Stimulated activated CD8-positive, alpha-beta memory T cell treated with anti-CD3 and anti-CD28 coated beads, Interleukin-15, amount 100 ng/mL, for 4 hours (primary cell): Measurements from ENCODE around the gene HNRNPH1.
"Not testable (repeated sequence)": the region's sequence is repeated elsewhere in the genome, so short reads cannot be mapped to it uniquely, and the experiment has no call there.

Experiments used
- DNase-seq, 2 donors: peaks; one replicate each; pipeline ENCODE4 v3.0.0-alpha.2; 2020; ENCODE audit warnings: low read depth in 2 of 2

Gene HNRNPH1, protein sequence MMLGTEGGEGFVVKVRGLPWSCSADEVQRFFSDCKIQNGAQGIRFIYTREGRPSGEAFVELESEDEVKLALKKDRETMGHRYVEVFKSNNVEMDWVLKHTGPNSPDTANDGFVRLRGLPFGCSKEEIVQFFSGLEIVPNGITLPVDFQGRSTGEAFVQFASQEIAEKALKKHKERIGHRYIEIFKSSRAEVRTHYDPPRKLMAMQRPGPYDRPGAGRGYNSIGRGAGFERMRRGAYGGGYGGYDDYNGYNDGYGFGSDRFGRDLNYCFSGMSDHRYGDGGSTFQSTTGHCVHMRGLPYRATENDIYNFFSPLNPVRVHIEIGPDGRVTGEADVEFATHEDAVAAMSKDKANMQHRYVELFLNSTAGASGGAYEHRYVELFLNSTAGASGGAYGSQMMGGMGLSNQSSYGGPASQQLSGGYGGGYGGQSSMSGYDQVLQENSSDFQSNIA

DNA sequence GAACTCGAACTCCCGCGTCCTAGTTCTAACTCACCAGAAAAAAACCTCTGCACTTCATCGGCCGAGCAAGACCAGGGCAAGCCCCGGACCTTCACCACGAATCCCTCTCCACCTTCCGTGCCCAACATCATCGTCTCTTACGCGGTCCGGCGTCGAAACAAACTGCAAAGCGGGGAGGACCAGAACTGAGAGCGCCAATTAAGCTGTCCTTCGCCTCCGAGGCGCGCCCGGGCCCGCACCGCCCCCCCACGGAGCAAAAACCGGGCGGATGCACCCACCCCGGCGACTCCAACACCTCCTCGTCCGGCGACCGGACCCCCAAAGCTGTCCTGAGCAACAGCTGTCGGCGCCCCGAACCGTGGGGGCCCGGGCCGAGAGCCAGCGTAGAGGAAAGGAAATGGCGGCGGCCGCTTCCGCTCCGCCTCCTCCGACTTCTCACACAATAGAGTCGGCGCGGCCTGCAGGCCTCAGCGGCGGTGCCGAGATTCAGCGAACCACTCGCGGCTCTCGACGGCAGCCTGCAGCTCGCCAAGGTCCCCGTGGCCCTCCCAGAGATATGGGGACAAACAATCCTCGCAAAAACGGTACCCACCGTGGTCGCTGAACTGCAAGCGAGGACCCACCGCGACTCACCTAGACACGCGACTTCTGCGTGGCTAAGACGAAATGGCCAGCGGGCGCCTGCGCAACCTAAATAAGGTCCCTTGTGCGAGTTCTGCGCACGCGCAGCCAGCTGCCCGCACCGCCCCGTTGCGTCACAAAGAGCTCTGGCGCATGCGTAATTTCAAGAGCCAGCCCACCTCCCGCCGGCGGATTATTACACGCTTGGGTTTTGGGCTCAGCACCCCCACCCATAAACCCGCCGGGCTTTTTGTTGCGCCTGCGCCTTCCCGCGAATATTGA, at the start of gene HNRNPH1:
TSS of gene HNRNPH1 (minus strand) at position 669 of the 903 bp plus-strand sequence. CDS start at position 131, 538 bp downstream.
- DNase-seq = peak; percentile 96 to 98

DNA sequence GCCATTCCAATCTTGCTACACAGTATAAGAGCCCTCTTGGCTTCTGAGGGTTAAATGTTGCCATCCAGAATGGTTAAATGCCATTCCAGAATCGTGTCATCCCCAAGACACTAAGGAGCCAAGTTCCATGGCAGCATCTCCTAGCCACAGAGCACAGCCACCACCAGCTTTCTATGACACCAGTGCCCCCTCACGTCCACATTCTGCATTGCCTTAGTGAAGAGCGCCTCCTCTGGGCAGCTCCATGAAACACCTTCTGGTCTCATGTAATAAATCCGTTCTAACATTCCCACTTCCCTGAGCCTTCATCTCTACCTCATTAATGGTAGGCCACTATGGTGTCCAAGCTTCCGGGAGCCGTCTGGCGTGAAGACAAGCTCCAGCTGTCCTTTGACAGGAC, 44.9 kb upstream of the HNRNPH1 start:
- no peak for DNase-seq

DNA sequence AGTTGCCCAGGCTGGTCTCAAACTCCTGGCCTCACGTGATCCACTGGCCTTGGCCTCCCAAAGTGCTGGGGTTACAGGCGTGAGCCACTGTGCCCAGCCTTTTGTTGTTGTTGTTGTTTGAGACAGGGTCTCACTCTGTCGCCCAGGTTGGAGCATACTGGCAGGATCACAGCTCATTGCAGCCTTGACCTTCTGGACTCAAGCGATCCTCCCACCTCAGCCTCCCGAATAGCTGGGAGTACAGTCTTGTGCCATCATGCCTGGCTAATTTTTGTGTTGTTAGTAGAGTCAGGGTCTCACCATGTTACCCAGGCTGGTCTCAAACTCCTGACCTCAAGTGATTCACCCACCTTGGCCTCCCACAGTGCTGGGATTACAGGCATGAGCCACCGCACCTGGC, 38.2 kb upstream of the HNRNPH1 start:
- not testable (repeated sequence) for DNase-seq

DNA sequence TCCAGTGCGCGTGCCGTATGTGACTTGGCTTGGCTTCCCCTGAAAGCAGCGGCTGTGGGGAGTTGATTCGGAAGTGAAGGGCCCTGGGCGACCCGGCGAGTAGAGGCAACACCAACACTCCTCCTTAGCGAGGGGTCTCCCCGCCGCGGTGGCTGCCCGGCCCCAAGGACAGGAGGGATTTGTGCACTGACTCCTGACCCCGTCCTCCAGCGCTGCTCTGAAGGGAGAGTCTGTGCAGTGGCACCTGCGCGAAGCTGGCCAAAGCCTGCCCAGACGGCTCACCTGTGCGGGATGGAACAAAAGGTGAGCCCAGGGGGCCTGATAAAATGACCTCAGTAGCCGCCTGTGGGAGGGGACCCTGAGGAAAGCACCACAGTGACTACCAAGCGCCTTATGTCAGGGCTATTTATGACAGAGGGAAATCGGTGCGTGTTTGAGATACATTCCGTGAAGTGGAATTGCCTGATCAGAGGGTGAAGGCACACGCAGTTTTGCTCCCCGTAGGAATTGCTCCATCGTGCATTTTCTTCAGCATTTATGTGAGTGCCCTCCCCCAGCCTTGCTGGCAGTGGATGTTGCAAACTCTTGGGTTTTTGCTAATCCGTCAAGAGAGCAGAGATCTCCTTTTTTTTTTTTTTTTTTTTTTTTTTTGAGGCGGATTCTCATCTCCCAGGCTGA, 34.8 kb upstream of the HNRNPH1 start:
- DNase-seq = not testable (repeated sequence)

DNA sequence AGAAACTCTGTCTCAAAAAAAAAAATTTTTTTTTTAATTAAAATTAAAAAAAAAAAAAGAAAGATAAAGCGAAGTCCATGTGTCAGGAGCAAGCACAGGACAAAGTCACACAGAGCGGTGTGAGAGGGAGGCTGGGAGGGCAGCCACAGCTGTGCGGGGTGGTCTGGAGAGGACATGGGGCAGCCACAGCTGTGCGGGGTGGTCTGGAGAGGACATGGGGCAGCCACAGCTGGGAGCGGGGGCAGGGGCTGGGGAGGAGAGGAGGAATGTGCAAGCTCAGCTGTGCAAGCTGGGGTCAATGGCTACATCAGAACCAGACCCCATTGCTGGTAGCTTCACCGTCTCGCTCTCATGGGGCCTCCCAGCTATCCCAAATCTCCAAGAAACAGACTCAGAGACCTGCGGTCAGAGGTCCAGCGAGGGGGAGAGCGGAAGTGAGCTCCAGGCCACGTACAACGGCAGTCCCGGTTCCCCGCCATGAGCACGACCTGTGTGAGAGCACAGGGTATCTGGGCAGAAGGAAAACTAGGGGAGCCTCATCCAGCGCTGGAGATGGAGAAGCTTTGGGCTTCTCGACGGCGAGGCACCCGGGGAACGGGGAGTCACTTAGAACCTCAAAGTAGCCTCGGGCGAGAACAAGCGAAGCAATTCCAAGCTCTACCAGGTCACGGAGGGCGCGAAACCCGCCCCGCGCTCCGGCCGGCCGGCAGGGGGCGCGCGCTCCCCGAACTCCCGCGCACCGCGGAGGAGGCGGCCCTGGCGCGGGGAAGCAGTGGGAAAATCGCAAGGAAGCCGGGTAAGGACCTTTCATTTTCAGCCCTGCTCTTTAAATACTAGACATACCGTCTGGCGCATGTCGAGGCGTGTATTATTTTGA, 34.1 kb upstream of the HNRNPH1 start:
- DNase-seq = not testable (repeated sequence)

DNA sequence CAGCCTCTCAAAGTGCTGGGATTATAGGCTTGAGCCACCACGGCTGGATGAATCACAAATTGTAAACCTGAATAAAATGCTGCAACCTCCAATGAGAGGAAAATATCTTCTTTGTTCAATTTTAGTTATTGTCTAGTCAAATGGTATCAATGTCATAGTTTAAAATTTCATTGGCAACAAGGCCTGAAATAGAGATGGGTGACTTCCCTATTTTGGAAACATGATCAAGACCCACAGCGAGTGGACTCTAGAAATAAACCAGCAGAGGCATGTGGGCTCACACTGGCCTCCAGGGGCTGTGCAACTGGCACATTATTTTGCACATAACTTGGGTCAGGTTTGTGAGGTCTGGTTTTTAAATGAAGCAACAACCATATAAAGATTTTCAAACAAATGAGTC, 29.7 kb upstream of the HNRNPH1 start:
- DNase-seq = not testable (repeated sequence)

DNA sequence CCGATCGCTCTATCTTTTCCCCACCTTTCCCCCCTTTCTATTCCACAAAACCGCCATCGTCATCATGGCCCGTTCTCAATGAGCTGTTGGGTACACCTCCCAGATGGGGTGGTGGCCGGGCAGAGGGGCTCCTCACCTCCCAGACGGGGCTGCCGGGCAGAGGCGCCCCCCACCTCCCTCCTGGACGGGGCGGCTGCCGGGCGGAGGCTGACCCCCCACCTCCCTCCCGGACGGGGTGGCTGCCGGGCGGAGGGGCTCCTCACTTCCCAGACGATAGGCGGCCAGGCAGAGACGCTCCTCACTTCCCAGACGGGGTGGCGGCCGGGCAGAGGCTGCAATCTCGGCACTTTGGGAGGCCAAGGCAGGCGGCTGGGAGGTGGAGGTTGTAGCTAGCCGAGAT, 26.8 kb upstream of the HNRNPH1 start:
- not testable (repeated sequence) for DNase-seq

DNA sequence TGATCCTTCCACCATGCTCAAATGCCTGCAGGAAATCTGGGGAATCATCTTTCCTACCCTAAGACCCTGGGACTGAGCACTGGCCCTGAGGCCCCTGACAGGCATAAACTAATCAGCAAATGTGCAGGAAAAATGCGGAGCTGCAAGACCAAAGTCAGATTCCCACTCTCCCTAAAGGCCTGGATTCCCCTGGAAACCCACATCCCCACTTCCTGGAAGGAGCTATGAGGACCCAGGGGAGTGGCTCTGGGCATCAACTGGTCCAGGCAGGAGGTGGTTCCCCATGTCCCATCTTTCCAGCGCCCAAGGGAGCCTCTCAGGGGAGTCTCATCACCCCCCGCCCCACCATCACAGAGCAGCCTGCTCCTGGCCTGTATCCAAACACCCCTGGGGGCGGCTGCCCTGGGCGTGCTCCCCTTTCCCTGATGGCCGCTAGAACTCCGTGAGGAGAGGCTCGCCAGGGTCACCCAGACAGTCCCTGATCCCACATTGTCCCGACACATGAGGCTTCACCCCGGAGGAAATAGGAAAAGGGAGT, 25.8 kb upstream of the HNRNPH1 start:
- not testable (repeated sequence) for DNase-seq

DNA sequence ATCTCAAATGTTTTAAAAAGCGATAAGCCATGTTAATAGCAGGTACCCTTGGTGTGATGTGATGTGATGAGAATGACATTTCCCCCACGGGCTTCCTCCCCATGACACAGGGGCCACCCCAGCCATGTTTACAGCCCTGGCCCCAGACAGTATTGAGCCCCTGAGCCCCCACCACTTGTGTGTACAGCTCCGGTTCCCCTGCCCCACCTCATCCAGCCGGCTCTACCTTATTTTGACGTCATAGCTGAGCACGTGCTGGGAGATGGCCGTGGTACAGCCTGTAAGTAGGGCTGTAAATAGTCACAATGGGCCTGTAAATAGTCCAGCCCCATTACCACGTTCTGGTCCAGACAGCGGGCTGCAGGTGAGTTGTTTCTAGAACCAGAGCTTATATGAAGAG, 24.9 kb upstream of the HNRNPH1 start:
- no peak for DNase-seq

DNA sequence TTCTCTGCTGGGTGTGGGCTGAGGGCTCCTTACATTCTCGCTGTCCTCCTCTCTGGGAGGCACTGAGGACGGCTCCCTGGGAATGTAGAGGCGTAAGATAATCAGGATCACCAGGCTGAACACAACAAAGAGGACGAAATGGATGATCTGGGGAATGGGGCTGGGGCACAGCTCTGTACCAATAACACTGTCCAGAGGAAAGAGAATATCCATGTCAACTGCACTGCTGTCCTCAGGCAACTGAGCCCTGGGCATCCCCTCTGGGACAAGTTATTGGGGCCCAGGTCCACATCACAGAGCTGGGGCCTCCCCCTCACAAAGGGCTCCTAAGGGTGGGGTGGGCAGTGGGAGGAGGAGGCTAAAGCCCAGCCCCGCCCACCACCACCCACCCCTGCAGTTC, 21.3 kb upstream of the HNRNPH1 start:
- DNase-seq = not testable (repeated sequence)

DNA sequence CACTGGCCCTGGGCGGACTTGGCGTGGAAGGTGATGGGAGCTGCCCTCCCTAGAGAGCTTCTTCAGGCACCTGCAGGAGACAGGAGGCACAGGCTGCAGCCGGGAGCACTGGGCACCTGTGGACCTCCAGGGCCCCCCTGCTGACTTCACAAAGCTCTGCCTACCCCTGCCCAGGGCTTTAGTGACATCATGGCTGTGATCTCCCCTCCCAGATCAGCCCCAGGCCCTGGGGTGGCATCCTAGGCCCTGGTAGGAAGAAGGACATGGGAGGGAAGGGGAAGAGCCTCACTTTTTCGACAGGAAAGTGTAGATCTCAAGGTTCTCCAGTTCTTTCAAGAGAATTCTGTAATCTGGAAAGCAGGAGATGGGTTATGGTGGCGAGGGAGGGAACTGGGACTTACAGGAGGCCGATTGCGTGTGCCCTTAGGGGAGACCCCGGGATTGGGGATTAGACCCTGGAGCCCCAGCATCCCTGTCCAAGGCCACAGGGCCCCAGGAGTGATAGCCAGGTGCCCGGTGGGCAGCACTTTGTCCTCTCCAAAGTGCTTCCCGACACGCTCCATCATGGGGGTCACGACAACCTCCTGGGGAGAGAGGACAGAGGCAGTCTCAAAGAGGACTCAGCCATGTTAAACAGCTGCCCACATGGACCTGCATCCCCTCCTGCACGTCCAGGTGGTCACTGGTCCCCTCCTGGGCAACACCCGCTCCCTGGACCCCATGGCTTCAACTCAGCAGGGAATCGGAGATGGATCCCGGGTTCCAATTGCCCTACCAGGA, 19.9 kb upstream of the HNRNPH1 start:
- not testable (repeated sequence) for DNase-seq

DNA sequence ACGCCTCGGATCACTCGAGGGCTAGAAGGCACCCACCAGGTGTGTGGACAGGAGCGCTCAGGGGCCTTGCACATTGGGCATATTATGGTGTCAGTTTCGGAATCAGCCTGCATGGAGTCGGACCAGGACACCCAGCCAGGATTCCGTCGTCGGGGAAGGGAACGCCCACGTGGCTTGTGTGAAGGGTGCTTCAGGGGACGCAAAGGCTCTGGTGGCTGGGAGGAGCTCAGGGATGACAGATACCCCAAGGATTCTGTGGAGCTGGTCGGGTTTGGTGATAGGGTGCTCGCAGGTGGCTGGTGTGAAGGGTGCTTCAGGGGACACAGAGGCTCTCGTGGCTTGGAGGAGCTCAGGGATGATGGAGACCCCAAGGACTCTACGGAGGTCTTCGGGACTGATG, 19.2 kb upstream of the HNRNPH1 start:
- DNase-seq = not testable (repeated sequence)

DNA sequence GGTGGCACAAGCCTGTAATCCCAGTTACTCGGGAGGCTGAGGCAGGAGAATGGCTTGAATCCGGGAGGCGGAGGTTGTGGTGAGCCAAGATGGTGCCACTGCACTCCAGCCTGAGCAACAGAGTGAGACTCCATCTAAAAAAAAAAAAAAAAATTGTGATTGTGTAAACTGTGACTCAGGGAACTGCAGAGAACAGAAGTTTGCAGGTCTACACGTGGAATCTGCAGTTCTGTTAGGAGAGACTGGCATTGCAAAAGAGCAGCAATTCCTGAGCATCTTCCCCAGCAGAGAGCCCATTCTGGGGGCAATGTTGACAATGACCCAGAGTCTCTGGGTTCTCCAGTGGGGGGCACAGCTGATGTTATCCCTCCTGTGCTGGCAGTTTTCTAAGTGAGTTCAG, 18.3 kb upstream of the HNRNPH1 start:
- not testable (repeated sequence) for DNase-seq

DNA sequence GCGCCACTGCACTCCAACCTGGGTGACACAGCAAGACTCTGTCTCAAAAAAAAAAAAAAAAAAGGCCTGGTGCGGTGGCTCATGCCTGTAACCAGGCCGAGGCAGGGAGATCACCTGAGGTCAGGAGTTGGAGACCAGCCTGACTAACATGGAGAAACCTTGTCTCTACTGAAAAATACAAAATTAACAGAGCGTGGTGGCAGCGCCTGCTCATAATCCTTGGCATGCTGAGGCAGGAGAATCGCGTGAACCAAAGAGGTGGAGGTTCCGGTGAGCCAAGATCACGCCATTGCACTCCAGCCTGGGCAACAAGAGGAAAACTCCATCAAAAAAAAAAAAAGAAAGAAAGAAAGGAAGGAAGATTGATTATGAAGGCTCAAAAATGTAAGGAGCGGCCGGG, 15.8 kb upstream of the HNRNPH1 start:
- not testable (repeated sequence) for DNase-seq

DNA sequence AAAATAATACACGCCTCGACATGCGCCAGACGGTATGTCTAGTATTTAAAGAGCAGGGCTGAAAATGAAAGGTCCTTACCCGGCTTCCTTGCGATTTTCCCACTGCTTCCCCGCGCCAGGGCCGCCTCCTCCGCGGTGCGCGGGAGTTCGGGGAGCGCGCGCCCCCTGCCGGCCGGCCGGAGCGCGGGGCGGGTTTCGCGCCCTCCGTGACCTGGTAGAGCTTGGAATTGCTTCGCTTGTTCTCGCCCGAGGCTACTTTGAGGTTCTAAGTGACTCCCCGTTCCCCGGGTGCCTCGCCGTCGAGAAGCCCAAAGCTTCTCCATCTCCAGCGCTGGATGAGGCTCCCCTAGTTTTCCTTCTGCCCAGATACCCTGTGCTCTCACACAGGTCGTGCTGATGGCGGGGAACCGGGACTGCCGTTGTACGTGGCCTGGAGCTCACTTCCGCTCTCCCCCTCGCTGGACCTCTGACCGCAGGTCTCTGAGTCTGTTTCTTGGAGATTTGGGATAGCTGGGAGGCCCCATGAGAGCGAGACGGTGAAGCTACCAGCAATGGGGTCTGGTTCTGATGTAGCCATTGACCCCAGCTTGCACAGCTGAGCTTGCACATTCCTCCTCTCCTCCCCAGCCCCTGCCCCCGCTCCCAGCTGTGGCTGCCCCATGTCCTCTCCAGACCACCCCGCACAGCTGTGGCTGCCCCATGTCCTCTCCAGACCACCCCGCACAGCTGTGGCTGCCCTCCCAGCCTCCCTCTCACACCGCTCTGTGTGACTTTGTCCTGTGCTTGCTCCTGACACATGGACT, 11.1 kb upstream of the HNRNPH1 start:
- not testable (repeated sequence) for DNase-seq

DNA sequence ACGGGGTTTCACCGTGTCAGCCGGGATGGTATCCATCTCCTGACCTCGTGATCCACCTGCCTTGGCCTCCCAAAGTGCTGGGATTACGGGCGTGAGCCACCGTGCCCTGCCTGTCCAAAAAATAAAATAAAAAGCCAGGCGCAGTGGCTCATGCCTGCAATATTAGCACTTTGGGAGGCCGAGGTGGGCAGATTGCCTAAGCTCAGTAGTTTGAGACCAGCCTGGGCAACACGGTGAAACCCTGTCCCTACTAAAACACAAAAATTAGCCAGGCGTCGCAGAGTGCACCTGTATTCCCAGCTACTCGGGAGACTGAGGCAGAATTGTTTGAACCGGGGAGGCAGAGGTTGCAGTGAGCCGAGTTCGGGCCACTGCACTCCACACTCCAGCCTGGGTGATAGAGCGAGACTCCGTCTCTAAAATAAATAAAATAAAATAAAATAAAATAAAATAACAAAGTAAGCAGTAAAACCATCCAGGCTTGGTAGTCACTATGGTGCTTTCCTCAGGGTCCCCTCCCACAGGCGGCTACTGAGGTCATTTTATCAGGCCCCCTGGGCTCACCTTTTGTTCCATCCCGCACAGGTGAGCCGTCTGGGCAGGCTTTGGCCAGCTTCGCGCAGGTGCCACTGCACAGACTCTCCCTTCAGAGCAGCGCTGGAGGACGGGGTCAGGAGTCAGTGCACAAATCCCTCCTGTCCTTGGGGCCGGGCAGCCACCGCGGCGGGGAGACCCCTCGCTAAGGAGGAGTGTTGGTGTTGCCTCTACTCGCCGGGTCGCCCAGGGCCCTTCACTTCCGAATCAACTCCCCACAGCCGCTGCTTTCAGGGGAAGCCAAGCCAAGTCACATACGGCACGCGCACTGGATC, 10.3 kb upstream of the HNRNPH1 start:
- DNase-seq = not testable (repeated sequence)

DNA sequence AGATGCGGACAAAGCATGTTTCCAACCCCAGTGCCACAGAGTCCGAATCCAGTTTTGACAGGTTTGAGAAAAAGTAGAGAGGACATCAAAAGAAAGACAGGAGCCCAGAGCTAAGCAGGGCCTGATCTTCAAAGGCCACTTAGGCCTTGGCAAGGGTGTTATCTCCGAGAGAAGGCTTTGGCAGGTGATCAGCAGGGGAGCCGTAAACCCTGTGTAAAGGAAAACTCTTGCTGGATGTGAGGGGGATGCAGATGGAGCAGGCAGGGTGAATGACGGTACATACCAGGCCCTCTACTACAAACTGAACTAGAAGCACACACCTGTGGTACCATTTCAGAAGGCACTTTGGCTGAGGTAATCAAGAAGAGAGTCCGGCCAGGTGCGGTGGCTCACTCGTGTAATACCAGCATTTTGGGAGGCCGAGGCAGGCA, 1.4 kb upstream of the HNRNPH1 start:
- DNase-seq = no peak
